ENCODE results near the gene ATP6V0E2. TPM values are rescaled to one million over a fixed set of nuclear protein-coding genes. Genes with fewer than 3 reads are reported as not detected.
A peak's percentile ranks its signal among the peaks of the same experiment; 100 is the strongest.

ATP6V0E2 gene
- total RNA-seq, 1 experiment from 2014 or later: 19.0 TPM

DNA sequence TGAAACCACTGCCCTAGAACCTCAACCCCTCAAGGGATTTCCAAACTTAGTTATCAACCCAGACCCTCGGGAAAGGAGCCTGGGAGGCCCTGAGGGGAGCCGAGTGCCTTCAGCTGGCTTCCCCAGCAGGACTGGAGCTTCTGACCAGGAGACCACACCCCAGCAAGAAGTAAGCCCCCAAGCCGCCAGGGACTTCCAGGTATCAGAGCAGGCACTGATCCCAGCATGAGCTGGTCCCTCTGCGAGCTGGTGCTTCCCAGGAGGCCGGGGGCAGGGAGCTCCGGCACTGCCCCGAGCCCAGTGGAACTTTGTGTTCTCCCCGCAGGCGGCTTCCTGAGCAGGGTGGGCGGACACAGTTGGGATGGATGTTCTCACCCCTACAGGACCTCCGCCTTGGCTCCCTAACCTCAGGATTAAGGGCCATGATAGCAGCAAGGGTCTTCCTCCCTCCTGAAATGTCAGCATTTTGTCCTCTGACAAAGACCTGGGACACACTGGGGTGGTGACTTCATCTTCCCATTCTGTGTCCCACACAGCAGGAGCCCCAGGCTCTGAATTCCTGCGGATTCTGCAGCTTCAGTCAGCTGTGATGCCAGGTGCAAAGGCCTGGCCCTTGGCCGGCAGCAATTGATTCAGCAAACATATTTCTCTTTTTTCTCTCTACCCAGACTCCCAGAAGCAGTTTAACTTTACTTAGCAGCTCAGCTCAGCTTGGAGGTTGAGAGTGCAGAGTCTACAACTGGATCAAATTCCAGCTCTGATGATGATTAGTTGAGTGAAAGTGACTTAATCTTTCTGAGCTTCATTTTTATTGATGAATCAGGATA, 11.6 kb downstream of the ATP6V0E2 start:
- peak; percentile 69 for DNase-seq
- H3K18ac ChIP-seq (ENCODE audit: insufficient read length, low read depth, low read length): no peak overlapping the region
- H2BK120ac ChIP-seq (ENCODE audit: low read depth, low read length, poor library complexity, severe bottlenecking): no peak overlapping the region
- H3K4me1 ChIP-seq (ENCODE audit: insufficient read depth, low read length): no peaks in the 10 kb centered on the region
- H3K23me2 ChIP-seq (ENCODE audit: insufficient read length, low read depth, low read length, poor library complexity, severe bottlenecking): no peaks in the 10 kb centered on the region
- H4K8ac ChIP-seq (replicated peaks; ENCODE audit: insufficient read length, low read depth, low read length): no peak overlapping the region
- Mint-ChIP-seq H3K4me3 (no peak overlapping the region), H3K27ac (peak overlapping the region in 1 of 3 experiments; percentile 34; a peak in 1 of 7 replicates), H3K27me3 (ENCODE audit: low read depth) (peaks cover 36% of the 10 kb centered on the region), H3K9me3 (no peaks in the 10 kb centered on the region; a peak in 1 of 5 replicates), H3K4me1 (peaks cover 19 to 23% of the 10 kb centered on the region in 2 experiments), H3K36me3 (ENCODE audit: insufficient read depth in 1 of 3, low read depth in 3 of 3) (peaks cover 0 to 2% (median 0%) of the 10 kb centered on the region in 3 experiments; a peak in 1 of 7 replicates)
- no peaks in the 10 kb centered on the region for H3K79me1 ChIP-seq (ENCODE audit: insufficient read depth, low read depth, low read length, poor library complexity, severe bottlenecking)
- H3K23ac ChIP-seq (ENCODE audit: insufficient read length, low read depth, low read length): no peak overlapping the region
- H3K9me3 ChIP-seq (ENCODE audit: control insufficient read depth, low read depth, low read length): no peaks in the 10 kb centered on the region
- no peak overlapping the region for H2AFZ ChIP-seq (ENCODE audit: low read length)
- no peak overlapping the region for H3K9ac ChIP-seq (ENCODE audit: extremely low read depth, insufficient read length, low read length)
- no peaks in the 10 kb centered on the region for H3K79me2 ChIP-seq (ENCODE audit: insufficient read depth, low read length)
- H3T11ph ChIP-seq (ENCODE audit: low read length): no peak overlapping the region
- H4K91ac ChIP-seq (ENCODE audit: insufficient read length, low read depth, low read length): no peak overlapping the region
- no peak overlapping the region for H2BK20ac ChIP-seq (ENCODE audit: low read depth, low read length, poor library complexity, severe bottlenecking)
- H4K5ac ChIP-seq (ENCODE audit: insufficient read length, low read depth, low read length): no peak overlapping the region
- no peak overlapping the region for H3K14ac ChIP-seq (ENCODE audit: insufficient read depth, low read length)
- H3K27me3 ChIP-seq (ENCODE audit: insufficient read depth, low read length): no peaks in the 10 kb centered on the region
- H2BK12ac ChIP-seq (ENCODE audit: insufficient read length, low read depth, low read length): no peak overlapping the region
- WGBS (ENCODE audit: extremely low coverage, insufficient read length, low lambda C conversion rate): no CpG with 5 or more reads among the region's 13 CpGs
- no peak overlapping the region for H3K27ac ChIP-seq (ENCODE audit: insufficient read length, low read depth, low read length)
- no peak overlapping the region for H3K4me2 ChIP-seq (ENCODE audit: insufficient read depth, insufficient read length, low read length)
- H3K4ac ChIP-seq (ENCODE audit: low read depth, low read length): no peak overlapping the region
- H2BK15ac ChIP-seq (ENCODE audit: low read depth, low read length): no peak overlapping the region
- no peaks in the 10 kb centered on the region for H4K20me1 ChIP-seq (ENCODE audit: control insufficient read depth, insufficient read depth, insufficient read length)
- H2BK5ac ChIP-seq (ENCODE audit: insufficient read length, low read length): no peak overlapping the region
- H2AK5ac ChIP-seq (ENCODE audit: insufficient read length, low read length): no peak overlapping the region
- TF ChIP-seq, protein P1, sequence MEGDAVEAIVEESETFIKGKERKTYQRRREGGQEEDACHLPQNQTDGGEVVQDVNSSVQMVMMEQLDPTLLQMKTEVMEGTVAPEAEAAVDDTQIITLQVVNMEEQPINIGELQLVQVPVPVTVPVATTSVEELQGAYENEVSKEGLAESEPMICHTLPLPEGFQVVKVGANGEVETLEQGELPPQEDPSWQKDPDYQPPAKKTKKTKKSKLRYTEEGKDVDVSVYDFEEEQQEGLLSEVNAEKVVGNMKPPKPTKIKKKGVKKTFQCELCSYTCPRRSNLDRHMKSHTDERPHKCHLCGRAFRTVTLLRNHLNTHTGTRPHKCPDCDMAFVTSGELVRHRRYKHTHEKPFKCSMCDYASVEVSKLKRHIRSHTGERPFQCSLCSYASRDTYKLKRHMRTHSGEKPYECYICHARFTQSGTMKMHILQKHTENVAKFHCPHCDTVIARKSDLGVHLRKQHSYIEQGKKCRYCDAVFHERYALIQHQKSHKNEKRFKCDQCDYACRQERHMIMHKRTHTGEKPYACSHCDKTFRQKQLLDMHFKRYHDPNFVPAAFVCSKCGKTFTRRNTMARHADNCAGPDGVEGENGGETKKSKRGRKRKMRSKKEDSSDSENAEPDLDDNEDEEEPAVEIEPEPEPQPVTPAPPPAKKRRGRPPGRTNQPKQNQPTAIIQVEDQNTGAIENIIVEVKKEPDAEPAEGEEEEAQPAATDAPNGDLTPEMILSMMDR (conservative IDR thresholded peaks at IDR 0.05): no peak
- H3K56ac ChIP-seq (ENCODE audit: insufficient read length, low read depth, low read length): no peak overlapping the region
